ENCODE measurements around the gene TLK1.
"Not testable (repeated sequence)": the region's sequence is repeated elsewhere in the genome, so short reads cannot be mapped to it uniquely, and the experiment has no call there.

The TLK1 gene

GRCh38 chr2:171083451-171083850 is 77.2 kb downstream of the TLK1 start:
- no peak for DNase-seq (ENCODE audit: low spot score)

GRCh38 chr2:171081649-171082111 is 79.0 kb downstream of the TLK1 start:
- no peak for DNase-seq (ENCODE audit: low spot score)

GRCh38 chr2:171080607-171081006 is 80.1 kb downstream of the TLK1 start:
- no peak for DNase-seq (ENCODE audit: low spot score)

GRCh38 chr2:171076422-171076821 is 84.3 kb downstream of the TLK1 start:
- not testable (repeated sequence) for DNase-seq (ENCODE audit: low spot score)

GRCh38 chr2:171072164-171072563 is 88.5 kb downstream of the TLK1 start:
- DNase-seq (ENCODE audit: low spot score) = no peak

- no peak for DNase-seq (ENCODE audit: low spot score)
Measured at GRCh38 chr2:171069286-171069956, 91.3 kb downstream of the TLK1 start.

GRCh38 chr2:171066110-171066509 is 94.6 kb downstream of the TLK1 start:
- no peak for DNase-seq (ENCODE audit: low spot score)

GRCh38 chr2:171057575-171057974 is 103.1 kb downstream of the TLK1 start:
- no peak for DNase-seq (ENCODE audit: low spot score)

- DNase-seq (ENCODE audit: low spot score) = no peak
Measured at GRCh38 chr2:171056307-171056706, 104.4 kb downstream of the TLK1 start.

GRCh38 chr2:171049691-171050090 is 111.0 kb downstream of the TLK1 start:
- DNase-seq (ENCODE audit: low spot score) = no peak

- no peak for DNase-seq (ENCODE audit: low spot score)
Measured at GRCh38 chr2:171046048-171046560, 114.6 kb downstream of the TLK1 start.

- no peak for DNase-seq (ENCODE audit: low spot score)
Measured at GRCh38 chr2:171044416-171044815, 116.3 kb downstream of the TLK1 start.

- no peak for DNase-seq (ENCODE audit: low spot score)
Measured at GRCh38 chr2:171042253-171042969, 118.3 kb downstream of the TLK1 start.

- DNase-seq (ENCODE audit: low spot score) = no peak
Measured at GRCh38 chr2:171036532-171036931, 124.2 kb downstream of the TLK1 start.

GRCh38 chr2:171034315-171034714 is 126.4 kb downstream of the TLK1 start:
- no peak for DNase-seq (ENCODE audit: low spot score)

- no peak for DNase-seq (ENCODE audit: low spot score)
Measured at GRCh38 chr2:171025214-171025613, 135.5 kb downstream of the TLK1 start.

GRCh38 chr2:171018522-171018921 is 142.2 kb downstream of the TLK1 start:
- DNase-seq (ENCODE audit: low spot score) = no peak

GRCh38 chr2:171016125-171016524 is 144.6 kb downstream of the TLK1 start:
- DNase-seq (ENCODE audit: low spot score) = no peak

GRCh38 chr2:171013851-171014250 is 146.8 kb downstream of the TLK1 start:
- no peak for DNase-seq (ENCODE audit: low spot score)

GRCh38 chr2:171009386-171009785 is 151.3 kb downstream of the TLK1 start:
- no peak for DNase-seq (ENCODE audit: low spot score)

GRCh38 chr2:171008550-171009205 is 152.0 kb downstream of the TLK1 start:
- no peak for DNase-seq (ENCODE audit: low spot score)

- DNase-seq (ENCODE audit: low spot score) = no peak
Measured at GRCh38 chr2:171004833-171005232, 155.9 kb downstream of the TLK1 start.

GRCh38 chr2:171004363-171004762 is 156.3 kb downstream of the TLK1 start:
- DNase-seq (ENCODE audit: low spot score) = no peak

Measured in LoVo (cell line).